Sigmoid colon (tissue), 7 donors: ENCODE data around the gene SMIM10. TPM values are rescaled to one million over a fixed set of nuclear protein-coding genes. Genes with fewer than 3 reads are reported as not detected.
A peak's percentile ranks its signal among the peaks of the same experiment; 100 is the strongest.

Experiments used
- DNase-seq: peaks from one replicate; pipeline ENCODE4 v3.0.0-alpha.2; 2019
- H3K27ac ChIP-seq, 4 donors: fragments of 200-600 bp; sonication (generic); one replicate each; pipeline ENCODE4 v1.5.1; 2016 to 2019; ENCODE audit warnings: mild to moderate bottlenecking in 1 of 4
- H3K27me3 ChIP-seq, 3 donors: fragments of 200-600 bp; sonication (generic); one replicate each; pipeline ENCODE4 v1.5.1; 2019; ENCODE audit warnings: mild to moderate bottlenecking in 1 of 3
- H3K36me3 ChIP-seq, 4 donors: fragments of 200-600 bp; sonication (generic); one replicate each; pipeline ENCODE4 v1.5.1; 2016 to 2019
- H3K4me1 ChIP-seq, 4 donors: fragments of 200-600 bp; sonication (generic); one replicate each; pipeline ENCODE4 v1.5.1; 2017 to 2019
- H3K4me3 ChIP-seq, 4 donors: fragments of 200-600 bp; sonication (generic); one replicate each; pipeline ENCODE4 v1.5.1; 2017 to 2019; ENCODE audit warnings: mild to moderate bottlenecking in 2 of 4, moderate library complexity in 1 of 4
- H3K9me3 ChIP-seq, 4 donors: fragments of 200-600 bp in 3 of 4; sonication (generic) in 3 of 4; one replicate each; pipeline versions ENCODE4 v1.5.1 to v1.6.1; 2013 to 2019
- CTCF ChIP-seq, 4 experiments: fragments of 450-650 bp in 3 of 4; fragments of 200-600 bp in 1 of 4; IDR thresholded peaks; one replicate each; pipeline ENCODE4 v1.5.1; 2016 to 2019; ENCODE audit warnings: antibody characterized with exemption in 4 of 4, mild to moderate bottlenecking in 3 of 4, moderate library complexity in 2 of 4
- EP300 ChIP-seq, 4 donors: sonication (generic); formaldehyde crosslinking; IDR thresholded peaks; one replicate each; pipeline ENCODE4 v1.6.1; 2017; ENCODE audit warnings: antibody characterized with exemption in 4 of 4
- POLR2A ChIP-seq, 2 donors: fragments of 450-650 bp; IDR thresholded peaks; one replicate each; pipeline ENCODE4 v1.6.1; 2016; ENCODE audit warnings: antibody characterized with exemption in 2 of 2, mild to moderate bottlenecking in 2 of 2, moderate library complexity in 2 of 2
- POLR2AphosphoS5 ChIP-seq, 4 donors: sonication (generic); formaldehyde crosslinking; IDR thresholded peaks; one replicate each; pipeline ENCODE4 v1.6.1; 2017; ENCODE audit warnings: antibody characterized with exemption in 4 of 4
- WGBS, 2 donors: extraction: QIAGEN DNeasy Blood & Tissue Kit; methylation state at CpG; one replicate each; pipeline ENCODE4 v1.1.7; 2013; 5-methylcytosine and 5-hydroxymethylcytosine counted together
- intact Hi-C: fragments of 100-400 bp; cut with DNase I; formaldehyde crosslinking; loops from one replicate; pipeline ENCODE4 v1.15.1; 2023
- polyA plus RNA-seq, 3 donors: library from polyadenylated mRNA; stranded (reverse); fragments of 200-250 nt; gene quantifications; one replicate each; pipeline ENCODE4 v1.2.3, GENCODE V29; 2013
- total RNA-seq, 4 donors: library from RNA; depleted of rRNA; stranded (reverse); fragments of >200 nt; gene quantifications; one replicate each; pipeline ENCODE4 v1.1.0, GENCODE V29; 2016
- donor health status: healthy with polysubstance abuse.
- donor health status: Bipolar disorder and iron deficiency.
- donor health status: healthy.

Gene SMIM10
- total and polyA plus RNA-seq, 7 donors, result 3.0 to 11.3 (median 7.2) TPM

- TF ChIP-seq EP300 (IDR thresholded peaks at IDR 0.05) (no peak), CTCF (IDR thresholded peaks at IDR 0.05) (no peak), POLR2AphosphoS5 (IDR thresholded peaks at IDR 0.05) (no peak), POLR2A (IDR thresholded peaks at IDR 0.05) (no peak)
- WGBS, 2 donors, result 91% methylated on average over 2 of the region's 2 CpGs
Observed at GRCh38 chrX:134982748-134983147, 8.0 kb upstream of the SMIM10 start.

GRCh38 chrX:134985479-134985878, 5.3 kb upstream of the SMIM10 start:
- Histone ChIP-seq H3K4me1 (no peaks in the 10 kb centered on the region), H3K36me3 (no peaks in the 10 kb centered on the region), H3K27ac (no peak overlapping the region), H3K27me3 (peaks cover 0 to 3% (median 0%) of the 10 kb centered on the region in 3 donors), H3K4me3 (no peak overlapping the region), H3K9me3 (no peaks in the 10 kb centered on the region)
- intact Hi-C loops, result no loop called here
- 92 to 94% methylated on average over 4 of the region's 4 CpGs for WGBS, 2 donors
- TF ChIP-seq POLR2A (IDR thresholded peaks at IDR 0.05) (no peak), POLR2AphosphoS5 (IDR thresholded peaks at IDR 0.05) (no peak), EP300 (IDR thresholded peaks at IDR 0.05) (no peak), CTCF (IDR thresholded peaks at IDR 0.05) (no peak)
- no peak for DNase-seq

More at GRCh38 chrX:134982748-134983147, 8.0 kb upstream of the SMIM10 start:
- intact Hi-C loops, result no loop called here
- Histone ChIP-seq H3K27ac (no peak overlapping the region), H3K36me3 (no peaks in the 10 kb centered on the region), H3K9me3 (no peaks in the 10 kb centered on the region), H3K4me1 (no peaks in the 10 kb centered on the region), H3K4me3 (no peak overlapping the region), H3K27me3 (peaks cover 0 to 3% (median 0%) of the 10 kb centered on the region in 3 donors)
- DNase-seq, result no peak

- no peaks in the 10 kb centered on the region for H3K9me3 ChIP-seq
- intact Hi-C loops, result loop anchor here (10.0 kb wide), 1 partner anchor 186 kb away; a partner anchor contains a TSS
- peak overlapping the region in 3 of 4 donors; percentile 49 to 60 (median 57) for H3K27ac ChIP-seq
- H3K4me3 ChIP-seq, result peak overlapping the region in 3 of 4 donors; percentile 50 to 54 (median 54)
- WGBS, 2 donors, result 47 to 50% methylated on average over 4 of the region's 4 CpGs
- DNase-seq, result no peak
- no peak for TF ChIP-seq POLR2AphosphoS5 (IDR thresholded peaks at IDR 0.05)
- no peak for TF ChIP-seq POLR2A (IDR thresholded peaks at IDR 0.05)
- no peak for TF ChIP-seq CTCF (IDR thresholded peaks at IDR 0.05)
- TF ChIP-seq EP300 (IDR thresholded peaks at IDR 0.05), result no peak
- H3K27me3 ChIP-seq, result peaks cover 0 to 3% (median 0%) of the 10 kb centered on the region in 3 donors
- no peaks in the 10 kb centered on the region for H3K36me3 ChIP-seq
- no peaks in the 10 kb centered on the region for H3K4me1 ChIP-seq
Observed at GRCh38 chrX:134990475-134990800, 353 bp upstream of the SMIM10 start.

GRCh38 chrX:134997646-134998045, 6.9 kb downstream of the SMIM10 start:
- no peaks in the 10 kb centered on the region for H3K9me3 ChIP-seq

More at GRCh38 chrX:134997646-134998045, 6.9 kb downstream of the SMIM10 start:
- Histone ChIP-seq H3K27ac (no peak overlapping the region), H3K4me1 (no peaks in the 10 kb centered on the region), H3K4me3 (no peak overlapping the region), H3K36me3 (no peaks in the 10 kb centered on the region), H3K27me3 (no peaks in the 10 kb centered on the region)
- TF ChIP-seq POLR2AphosphoS5 (IDR thresholded peaks at IDR 0.05) (no peak), POLR2A (IDR thresholded peaks at IDR 0.05) (no peak), EP300 (IDR thresholded peaks at IDR 0.05) (no peak), CTCF (IDR thresholded peaks at IDR 0.05) (no peak)
- intact Hi-C loops, result loop anchor here (10.0 kb wide), 1 partner anchor 193 kb away; a partner anchor contains a TSS
- no peak for DNase-seq
- WGBS, 2 donors, result 43 to 91% methylated on average over 1 of the region's 1 CpG
